A673 (cell line): ENCODE data around the gene OR10D3. TPM values are rescaled to one million over a fixed set of nuclear protein-coding genes. Genes with fewer than 3 reads are reported as not detected.

Experiments
- BruUV-seq: library from RNA; stranded (reverse); fragments of 400-500 nt; replicated peaks from 2 replicates; lab custom pipeline; 2021; lab: Mats Ljungman, UMichigan
- CTCF ChIA-PET: fragments of 300-600 bp; sonication (Branson Sonifier 250); formaldehyde crosslinking; loops from one replicate; lab custom pipeline; 2022; ENCODE audit warnings: antibody characterized with exemption; lab: Charles Lee
- POLR2A ChIA-PET: fragments of 300-600 bp; sonication (Branson Sonifier 250); formaldehyde crosslinking; loops from one replicate; lab custom pipeline; 2022; ENCODE audit warnings: antibody characterized with exemption; ENCODE audit not compliant: low non-redundant PET; lab: Charles Lee
- DNase-seq: peaks from one replicate; pipeline ENCODE4 v3.0.0-alpha.2; 2015; ENCODE audit warnings: low spot score
- H3K27ac ChIP-seq: fragments of 200-600 bp; sonication (generic); 2 replicates; pipeline ENCODE4 v1.5.1; 2016; ENCODE audit warnings: mixed run types, low read depth, mild to moderate bottlenecking, mixed read lengths, antibody characterized with exemption, low read length; ENCODE audit not compliant: poor library complexity, severe bottlenecking
- H3K27me3 ChIP-seq: fragments of 200-600 bp; sonication (generic); replicated peaks from 2 replicates; pipeline ENCODE4 v1.6.1; 2017; ENCODE audit warnings: mixed run types, low read depth, mild to moderate bottlenecking, mixed read lengths, antibody characterized with exemption, low read length; ENCODE audit not compliant: insufficient read depth, poor library complexity
- H3K36me3 ChIP-seq: fragments of 200-600 bp; sonication (generic); 2 replicates; pipeline ENCODE4 v1.6.1; 2016; ENCODE audit warnings: mixed run types, mild to moderate bottlenecking, mixed read lengths, antibody characterized with exemption, low read length; ENCODE audit not compliant: insufficient read depth, poor library complexity, severe bottlenecking
- H3K4me1 ChIP-seq: fragments of 200-600 bp; sonication (generic); 2 replicates; pipeline ENCODE4 v1.6.1; 2017; ENCODE audit warnings: mixed run types, mild to moderate bottlenecking, mixed read lengths, antibody characterized with exemption, low read length; ENCODE audit not compliant: insufficient read depth, poor library complexity, severe bottlenecking
- H3K4me3 ChIP-seq: fragments of 200-600 bp; sonication (generic); 2 replicates; pipeline ENCODE4 v1.5.1; 2016; ENCODE audit warnings: low read depth, mixed run types, mild to moderate bottlenecking, mixed read lengths, low read length; ENCODE audit not compliant: poor library complexity, severe bottlenecking
- H3K9me3 ChIP-seq: fragments of 200-600 bp; sonication (generic); 2 replicates; pipeline ENCODE4 v1.6.1; 2016; ENCODE audit warnings: mixed run types, low read depth, mild to moderate bottlenecking, mixed read lengths, antibody characterized with exemption, low read length; ENCODE audit not compliant: poor library complexity, severe bottlenecking
- CTCF ChIP-seq: fragments of 300-800, 200-600 bp; sonication (generic); conservative IDR thresholded peaks from 2 replicates; pipeline ENCODE4 v1.5.1; 2017; ENCODE audit warnings: low read depth, mild to moderate bottlenecking, antibody characterized with exemption, low read length, moderate library complexity, mixed read lengths
- EZH2 ChIP-seq: fragments of 200-600 bp; sonication (generic); IDR thresholded peaks from 2 replicates; pipeline ENCODE4 v1.6.1; 2017; ENCODE audit warnings: borderline replicate concordance, low read depth, mild to moderate bottlenecking, mixed read lengths, antibody characterized with exemption, low read length; ENCODE audit not compliant: poor library complexity, severe bottlenecking
- intact Hi-C: fragments of 100-400 bp; cut with micrococcal nuclease; formaldehyde crosslinking; loops from one replicate; pipeline ENCODE4 v1.10.0; 2022; ENCODE audit not compliant: unreplicated experiment
- total RNA-seq: library from RNA; stranded (reverse); gene quantifications from 2 replicates; pipeline ENCODE4 v1.2.3, GENCODE V29; 2021

Gene OR10D3
- total RNA-seq, 1 experiment from 2014 or later = not detected

- no peaks in the 10 kb centered on the region for H3K36me3 ChIP-seq
- POLR2A ChIA-PET = no interaction called here
- H3K27ac ChIP-seq = no peak overlapping the region
- no peak overlapping the region for H3K4me3 ChIP-seq
- intact Hi-C loops = no loop called here
- CTCF ChIA-PET = no interaction called here
- H3K27me3 ChIP-seq = no peaks in the 10 kb centered on the region
- H3K4me1 ChIP-seq = no peaks in the 10 kb centered on the region
- H3K9me3 ChIP-seq = no peaks in the 10 kb centered on the region
- DNase-seq = no peak
- BruUV-seq = no TSS peak
- TF ChIP-seq EZH2 (no peak), CTCF (no peak)
Measured at GRCh38 chr11:124209824-124210357, 26.7 kb downstream of the OR10D3 start.

GRCh38 chr11:124210421-124210820 is 27.3 kb downstream of the OR10D3 start:
- TF ChIP-seq CTCF = no peak
- no peak for TF ChIP-seq EZH2
- no TSS peak for BruUV-seq
- no peaks in the 10 kb centered on the region for H3K4me1 ChIP-seq
- H3K27me3 ChIP-seq = no peaks in the 10 kb centered on the region
- no peak overlapping the region for H3K4me3 ChIP-seq
- ChIA-PET CTCF (no interaction called here), POLR2A (no interaction called here)
- no peak for DNase-seq
- intact Hi-C loops = no loop called here
- H3K36me3 ChIP-seq = no peaks in the 10 kb centered on the region
- H3K27ac ChIP-seq = no peak overlapping the region
- no peaks in the 10 kb centered on the region for H3K9me3 ChIP-seq

GRCh38 chr11:124211321-124211720 is 28.2 kb downstream of the OR10D3 start:
- ChIA-PET POLR2A (no interaction called here), CTCF (no interaction called here)
- Histone ChIP-seq H3K36me3 (no peaks in the 10 kb centered on the region), H3K9me3 (no peaks in the 10 kb centered on the region), H3K4me3 (no peak overlapping the region), H3K27me3 (no peaks in the 10 kb centered on the region), H3K27ac (no peak overlapping the region), H3K4me1 (no peaks in the 10 kb centered on the region)
- intact Hi-C loops = no loop called here
- no peak for DNase-seq
- no TSS peak for BruUV-seq
- no peak for TF ChIP-seq EZH2

GRCh38 chr11:124214027-124214426 is 30.9 kb downstream of the OR10D3 start:
- DNase-seq = no peak

More at GRCh38 chr11:124214027-124214426, 30.9 kb downstream of the OR10D3 start:
- intact Hi-C loops = no loop called here
- TF ChIP-seq EZH2 = no peak
- no peaks in the 10 kb centered on the region for H3K27me3 ChIP-seq
- no peaks in the 10 kb centered on the region for H3K4me1 ChIP-seq
- H3K36me3 ChIP-seq = no peaks in the 10 kb centered on the region
- no peaks in the 10 kb centered on the region for H3K9me3 ChIP-seq
- POLR2A ChIA-PET = no interaction called here
- H3K4me3 ChIP-seq = no peak overlapping the region
- CTCF ChIA-PET = no interaction called here
- no peak overlapping the region for H3K27ac ChIP-seq
- no TSS peak for BruUV-seq
